Activated CD4-positive, alpha-beta memory T cell treated with anti-CD3 and anti-CD28 coated beads for 36 hours (primary cell): ENCODE measurements around the gene AP1S3. TPM values are rescaled to one million over a fixed set of nuclear protein-coding genes. Genes with fewer than 3 reads are reported as not detected.

Experiments used
- CTCF ChIA-PET: fragments of 350-600 bp; sonication (Branson Sonifier 250); formaldehyde crosslinking; loops from one replicate; lab custom pipeline; 2021; ENCODE audit warnings: antibody characterized with exemption, inconsistent platforms; lab: Charles Lee
- POLR2A ChIA-PET: fragments of 350-600 bp; sonication (Branson Sonifier 250); formaldehyde crosslinking; loops from one replicate; lab custom pipeline; 2021; ENCODE audit warnings: antibody characterized with exemption; lab: Charles Lee
- DNase-seq: peaks from one replicate; pipeline ENCODE4 v3.0.0-alpha.2; 2020
- H3K27ac Mint-ChIP-seq: one replicate; pipeline ENCODE4 v1.8.0; 2021; ENCODE audit warnings: mixed read lengths
- H3K27me3 Mint-ChIP-seq: one replicate; pipeline ENCODE4 v1.8.0; 2021; ENCODE audit warnings: mixed read lengths
- H3K36me3 Mint-ChIP-seq: one replicate; pipeline ENCODE4 v1.8.0; 2021; ENCODE audit warnings: mixed read lengths
- H3K4me1 Mint-ChIP-seq: one replicate; pipeline ENCODE4 v1.8.0; 2021; ENCODE audit warnings: low read depth, mixed read lengths
- H3K4me3 Mint-ChIP-seq: one replicate; pipeline ENCODE4 v1.8.0; 2021; ENCODE audit warnings: mild to moderate bottlenecking, mixed read lengths
- H3K9me3 Mint-ChIP-seq: one replicate; pipeline ENCODE4 v1.8.0; 2021; ENCODE audit warnings: mixed read lengths
- intact Hi-C: fragments of 100-400 bp; cut with micrococcal nuclease; formaldehyde crosslinking; loops from one replicate; pipeline ENCODE4 v1.15.1; 2023
- total RNA-seq, 2 experiments: library from RNA; stranded (reverse); gene quantifications; one replicate each; pipeline ENCODE4 v1.2.3, GENCODE V29; 2021

Gene AP1S3
- total RNA-seq, 2 experiments from 2014 or later = 10.1 to 12.1 TPM

DNA sequence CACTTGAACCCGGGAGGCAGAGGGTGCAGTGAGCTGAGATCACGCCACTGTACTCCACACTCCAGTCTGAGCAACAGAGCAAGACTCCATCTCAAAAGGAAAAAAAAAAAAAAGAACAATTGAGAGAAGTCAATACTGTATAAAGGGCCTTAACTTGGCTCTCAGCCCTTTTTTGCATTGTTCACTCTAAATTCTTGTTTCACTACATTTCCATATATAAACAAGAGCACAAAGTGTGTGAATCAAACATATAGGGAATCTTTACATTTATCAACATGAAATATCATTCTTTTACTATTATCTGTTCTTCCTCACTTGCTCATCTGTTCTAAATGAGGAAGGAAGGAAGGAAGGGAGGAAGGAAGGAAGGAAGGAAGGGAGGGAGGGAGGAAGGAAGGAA is 90.8 kb downstream of the AP1S3 start:
- H3K9me3 Mint-ChIP-seq = no peaks in the 10 kb centered on the region
- ChIA-PET CTCF (no interaction called here), POLR2A (no interaction called here)
- no peaks in the 10 kb centered on the region for H3K36me3 Mint-ChIP-seq
- no peak overlapping the region for H3K27ac Mint-ChIP-seq
- no peaks in the 10 kb centered on the region for H3K4me1 Mint-ChIP-seq
- peaks cover 8% of the 10 kb centered on the region for H3K27me3 Mint-ChIP-seq
- no peak for DNase-seq
- intact Hi-C loops = no loop called here
- no peak overlapping the region for H3K4me3 Mint-ChIP-seq

DNA sequence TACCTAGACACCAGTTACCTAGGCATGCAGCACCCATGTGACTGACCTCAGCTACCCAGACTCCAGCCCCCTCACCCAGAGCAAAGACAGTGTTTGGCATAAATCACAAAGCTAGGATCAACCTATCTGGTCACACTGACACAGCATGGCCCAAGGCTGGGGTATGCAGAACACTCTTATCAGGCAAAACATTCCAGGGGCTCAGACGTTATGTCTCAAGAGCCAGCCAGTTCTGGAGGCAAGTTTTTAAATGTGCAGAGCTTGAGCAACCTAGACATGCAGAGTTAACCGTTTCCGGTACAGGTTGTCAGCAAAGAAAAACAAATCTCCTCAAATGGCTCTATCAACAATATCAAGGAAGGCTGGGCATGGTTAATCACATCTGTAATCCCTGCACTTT is 92.8 kb downstream of the AP1S3 start:
- no peak for DNase-seq
- CTCF ChIA-PET = no interaction called here
- POLR2A ChIA-PET = no interaction called here
- Mint-ChIP-seq H3K36me3 (no peaks in the 10 kb centered on the region), H3K27me3 (peaks cover 4% of the 10 kb centered on the region), H3K9me3 (no peaks in the 10 kb centered on the region), H3K4me3 (no peak overlapping the region), H3K27ac (no peak overlapping the region), H3K4me1 (no peaks in the 10 kb centered on the region)
- intact Hi-C loops = no loop called here

DNA sequence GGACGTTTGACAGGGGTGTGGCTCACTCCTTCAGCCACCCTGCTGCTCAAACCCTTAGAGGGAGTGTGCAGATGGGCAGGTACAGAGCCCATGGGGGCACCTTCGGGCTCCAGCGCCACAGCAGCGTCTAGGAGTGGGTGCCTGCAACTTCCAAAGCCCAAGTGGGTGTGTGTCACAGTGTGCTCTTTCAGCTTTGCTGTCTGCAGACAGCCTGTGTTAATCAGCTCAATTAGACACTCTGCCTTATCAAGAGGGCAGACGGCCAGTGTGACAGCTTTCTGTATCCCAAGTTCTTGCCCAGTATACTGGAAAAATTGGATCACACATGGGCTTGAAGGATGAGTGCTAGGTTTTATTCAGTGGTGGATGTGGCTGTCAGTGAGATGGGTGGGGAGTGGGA is 96.7 kb downstream of the AP1S3 start:
- Mint-ChIP-seq H3K4me3 (no peak overlapping the region), H3K4me1 (no peaks in the 10 kb centered on the region), H3K36me3 (no peaks in the 10 kb centered on the region), H3K9me3 (no peaks in the 10 kb centered on the region), H3K27me3 (peaks cover 5% of the 10 kb centered on the region), H3K27ac (no peak overlapping the region)
- POLR2A ChIA-PET = no interaction called here
- intact Hi-C loops = no loop called here
- no peak for DNase-seq
- CTCF ChIA-PET = no interaction called here

DNA sequence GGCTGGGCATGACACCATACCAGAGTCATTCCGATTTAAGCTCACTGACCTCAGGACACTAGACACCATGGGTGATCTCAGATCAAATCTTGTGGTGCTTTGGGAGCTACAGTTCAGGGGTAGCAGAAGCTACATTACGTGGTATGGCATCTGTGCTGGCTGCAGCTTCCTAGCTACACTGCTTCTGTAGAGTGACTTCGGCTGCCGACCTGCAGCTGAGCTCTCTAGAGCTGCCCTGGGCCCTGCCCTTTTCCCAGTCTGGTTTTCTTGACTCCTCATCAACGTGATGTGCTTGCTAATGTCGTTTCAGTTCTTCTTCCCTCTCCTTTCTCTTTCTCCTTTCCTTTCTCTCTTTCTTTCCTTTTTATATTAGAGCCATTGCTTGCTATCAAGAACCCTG is 100.2 kb downstream of the AP1S3 start:
- no peak overlapping the region for H3K27ac Mint-ChIP-seq
- intact Hi-C loops = no loop called here
- H3K27me3 Mint-ChIP-seq = peaks cover 5% of the 10 kb centered on the region
- no peak overlapping the region for H3K4me3 Mint-ChIP-seq
- no peaks in the 10 kb centered on the region for H3K36me3 Mint-ChIP-seq
- CTCF ChIA-PET = no interaction called here
- DNase-seq = no peak
- POLR2A ChIA-PET = no interaction called here
- no peaks in the 10 kb centered on the region for H3K4me1 Mint-ChIP-seq
- H3K9me3 Mint-ChIP-seq = peaks cover 2% of the 10 kb centered on the region

DNA sequence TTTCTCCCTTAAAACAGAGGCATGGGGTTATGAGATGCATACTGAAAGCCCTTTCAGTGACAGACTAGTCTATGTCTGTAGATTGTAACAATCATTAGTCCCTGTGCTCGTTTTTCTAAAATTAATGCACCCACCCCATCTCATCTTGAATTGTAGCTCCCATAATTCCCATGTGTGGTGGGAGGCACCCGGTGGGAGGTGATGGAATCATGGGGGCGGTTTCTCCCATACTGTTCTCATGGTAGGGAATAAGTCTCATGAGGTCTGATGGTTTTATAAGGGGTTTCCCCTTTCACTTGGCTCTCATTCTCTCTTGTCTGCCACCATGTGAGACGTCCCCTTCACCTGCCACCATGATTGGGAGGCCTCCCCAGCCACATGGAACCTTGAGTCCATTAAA is 100.9 kb downstream of the AP1S3 start:
- ChIA-PET POLR2A (no interaction called here), CTCF (no interaction called here)
- Mint-ChIP-seq H3K4me1 (no peaks in the 10 kb centered on the region), H3K27me3 (peaks cover 5% of the 10 kb centered on the region), H3K36me3 (no peaks in the 10 kb centered on the region), H3K9me3 (peaks cover 2% of the 10 kb centered on the region), H3K27ac (no peak overlapping the region), H3K4me3 (no peak overlapping the region)
- intact Hi-C loops = no loop called here
- DNase-seq = no peak

DNA sequence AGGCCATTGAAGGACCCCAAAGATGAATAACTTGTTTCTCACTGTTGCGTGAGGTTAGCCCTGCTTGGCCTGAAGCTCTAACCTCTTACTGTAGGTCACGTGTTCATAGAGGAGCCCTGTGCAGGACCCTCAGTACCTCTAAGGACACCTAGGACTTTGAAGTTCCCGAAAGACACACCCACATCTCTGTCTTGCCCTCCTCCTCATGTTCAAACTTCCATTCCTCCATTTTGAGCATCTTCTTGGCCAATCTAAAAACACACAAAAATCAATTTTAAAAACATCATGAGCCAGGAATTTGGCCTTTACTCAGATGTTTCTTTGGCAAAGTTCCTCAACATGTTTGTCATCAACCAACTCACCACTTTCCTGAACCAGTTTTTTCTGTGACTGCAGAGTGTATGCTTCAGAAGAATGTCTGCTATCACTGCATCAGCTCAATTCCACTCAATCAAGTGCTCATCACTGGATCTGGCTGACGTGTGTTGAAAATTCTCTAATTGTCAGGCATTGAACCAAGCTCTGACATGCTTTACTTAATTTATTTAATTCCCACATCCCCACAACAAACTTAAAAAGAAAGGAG is 101.6 kb downstream of the AP1S3 start:
- peaks cover 5% of the 10 kb centered on the region for H3K27me3 Mint-ChIP-seq
- DNase-seq = no peak
- H3K27ac Mint-ChIP-seq = no peak overlapping the region
- ChIA-PET POLR2A (no interaction called here), CTCF (no interaction called here)
- no peaks in the 10 kb centered on the region for H3K36me3 Mint-ChIP-seq
- H3K4me1 Mint-ChIP-seq = no peaks in the 10 kb centered on the region
- peaks cover 2% of the 10 kb centered on the region for H3K9me3 Mint-ChIP-seq
- H3K4me3 Mint-ChIP-seq = no peak overlapping the region
- intact Hi-C loops = no loop called here

DNA sequence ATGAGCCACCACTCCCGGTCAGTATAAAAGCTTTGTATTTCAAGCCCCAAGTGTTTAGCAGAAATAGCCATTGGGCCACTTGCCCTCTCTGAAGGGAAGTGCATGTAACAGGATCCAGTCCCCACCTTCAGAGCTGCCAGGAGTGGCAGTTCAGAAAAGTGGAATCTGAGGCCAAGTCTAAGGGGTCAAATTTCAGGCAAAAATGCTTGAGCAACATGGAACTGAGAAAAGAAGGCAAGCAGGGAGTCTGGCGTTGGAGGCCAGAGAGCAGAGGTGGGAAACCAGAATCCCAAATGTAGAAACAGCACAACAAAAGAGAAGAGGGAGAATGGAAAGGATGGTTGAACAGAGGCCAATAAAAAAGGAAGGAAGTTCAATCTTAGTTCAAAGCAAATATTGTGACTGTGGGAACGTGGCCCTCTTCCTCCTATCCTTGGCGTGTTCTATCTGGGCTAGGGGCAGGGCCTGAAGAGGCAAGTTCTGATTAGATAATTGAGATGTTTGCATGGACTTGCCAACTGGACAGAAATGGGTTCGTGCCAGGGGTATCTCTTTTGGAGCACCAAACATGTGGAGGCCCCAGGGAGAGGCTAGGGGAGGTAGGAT is 102.2 kb downstream of the AP1S3 start:
- DNase-seq = no peak
- ChIA-PET POLR2A (no interaction called here), CTCF (no interaction called here)
- Mint-ChIP-seq H3K27ac (no peak overlapping the region), H3K4me3 (no peak overlapping the region), H3K4me1 (no peaks in the 10 kb centered on the region), H3K36me3 (no peaks in the 10 kb centered on the region), H3K9me3 (peaks cover 2% of the 10 kb centered on the region), H3K27me3 (peaks cover 5% of the 10 kb centered on the region)
- intact Hi-C loops = no loop called here

DNA sequence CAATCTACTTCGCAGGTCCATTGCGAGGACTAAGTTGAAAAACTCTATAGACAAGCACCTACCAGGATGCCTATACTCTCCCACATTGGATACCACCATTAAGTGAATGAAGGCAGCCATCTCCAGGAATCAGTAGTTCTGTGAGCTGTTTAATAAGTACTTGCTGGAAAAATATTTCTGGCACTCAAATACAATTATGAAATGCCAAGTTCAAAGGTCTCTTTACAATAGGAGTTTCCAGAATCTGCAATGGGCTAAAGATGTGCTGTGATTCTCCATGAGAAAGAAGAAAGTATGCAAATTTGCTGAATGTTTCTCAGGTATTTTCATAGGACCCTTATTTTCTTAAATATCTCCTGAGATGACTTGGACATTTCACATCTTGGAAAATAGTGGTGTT is 103.0 kb downstream of the AP1S3 start:
- ChIA-PET POLR2A (no interaction called here), CTCF (interaction anchor here (1.0 kb wide), 1 partner anchor 236 kb away, joined by 3 read pairs; no protein-coding TSS in a partner anchor)
- Mint-ChIP-seq H3K27me3 (peaks cover 5% of the 10 kb centered on the region), H3K9me3 (peaks cover 2% of the 10 kb centered on the region), H3K27ac (no peak overlapping the region), H3K4me1 (no peaks in the 10 kb centered on the region), H3K4me3 (no peak overlapping the region), H3K36me3 (no peaks in the 10 kb centered on the region)
- no peak for DNase-seq
- intact Hi-C loops = no loop called here

DNA sequence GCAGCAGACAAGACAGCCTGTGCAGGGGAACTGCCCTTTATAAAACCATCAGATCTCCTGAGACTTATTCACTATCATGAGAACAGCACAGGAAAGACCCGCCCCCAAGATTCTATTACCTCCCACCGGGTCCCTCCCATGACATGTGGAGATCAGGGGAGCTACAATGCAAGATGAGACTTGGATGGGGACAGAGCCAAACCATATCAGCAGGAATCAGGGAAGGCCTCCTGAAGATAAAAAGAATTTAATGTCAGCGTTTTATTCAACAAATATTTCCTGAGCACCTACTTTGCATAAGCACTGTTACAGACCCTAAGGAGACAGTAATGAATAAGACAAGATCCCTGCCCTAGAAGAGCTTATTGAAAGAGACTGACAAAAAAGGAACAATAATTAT is 105.0 kb downstream of the AP1S3 start:
- POLR2A ChIA-PET = no interaction called here
- no peaks in the 10 kb centered on the region for H3K4me1 Mint-ChIP-seq
- CTCF ChIA-PET = no interaction called here
- H3K27ac Mint-ChIP-seq = no peak overlapping the region
- no peaks in the 10 kb centered on the region for H3K36me3 Mint-ChIP-seq
- no peak for DNase-seq
- no peak overlapping the region for H3K4me3 Mint-ChIP-seq
- no peaks in the 10 kb centered on the region for H3K27me3 Mint-ChIP-seq
- peaks cover 2% of the 10 kb centered on the region for H3K9me3 Mint-ChIP-seq
- intact Hi-C loops = no loop called here

DNA sequence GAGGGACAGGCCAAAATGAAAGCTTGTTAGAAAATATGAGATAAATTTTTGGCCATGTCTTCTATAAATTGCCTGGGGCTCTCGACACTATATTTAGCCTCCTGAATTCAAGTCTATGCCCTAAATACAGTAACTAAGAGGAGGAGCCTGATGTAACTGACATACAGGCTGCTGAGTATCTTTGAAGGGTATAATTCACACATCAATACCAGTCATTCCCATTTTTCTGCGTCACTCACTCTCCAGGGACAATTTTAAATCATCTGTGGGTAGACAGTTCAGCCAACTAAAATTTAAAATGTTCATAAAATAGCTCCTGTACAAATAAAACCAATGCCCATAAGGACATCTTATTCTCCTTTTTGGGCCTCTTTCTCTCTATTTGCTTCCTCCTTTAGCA is 105.9 kb downstream of the AP1S3 start:
- Mint-ChIP-seq H3K4me1 (no peaks in the 10 kb centered on the region), H3K4me3 (no peak overlapping the region), H3K36me3 (no peaks in the 10 kb centered on the region), H3K9me3 (peaks cover 2% of the 10 kb centered on the region), H3K27ac (no peak overlapping the region), H3K27me3 (no peaks in the 10 kb centered on the region)
- intact Hi-C loops = no loop called here
- ChIA-PET CTCF (no interaction called here), POLR2A (no interaction called here)
- DNase-seq = no peak

DNA sequence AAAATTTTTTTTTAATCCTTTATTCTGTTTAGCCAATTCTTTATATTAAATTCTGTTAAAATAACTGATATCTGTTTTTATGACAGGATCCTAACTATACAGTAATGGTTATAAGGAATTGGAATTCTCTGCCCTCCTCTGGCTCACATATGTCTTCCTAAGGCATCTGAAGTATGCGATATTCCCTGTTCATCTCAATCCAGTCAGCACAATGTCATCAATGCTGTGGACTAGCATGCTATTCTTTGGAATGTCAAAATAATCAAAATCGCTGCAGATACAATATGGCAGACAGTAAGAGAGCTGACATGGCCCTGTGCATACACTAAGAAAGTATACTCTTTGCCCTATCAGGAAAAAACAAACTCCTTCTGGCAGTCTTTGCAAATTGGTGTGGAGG is 107.6 kb downstream of the AP1S3 start:
- intact Hi-C loops = loop anchor here (5.0 to 10.0 kb wide), 2 partner anchors 33 to 105 kb away; partner anchors contain the start of gene AP1S3
- POLR2A ChIA-PET = no interaction called here
- Mint-ChIP-seq H3K36me3 (no peaks in the 10 kb centered on the region), H3K27me3 (no peaks in the 10 kb centered on the region), H3K27ac (no peak overlapping the region), H3K9me3 (peaks cover 2% of the 10 kb centered on the region), H3K4me3 (no peak overlapping the region), H3K4me1 (no peaks in the 10 kb centered on the region)
- CTCF ChIA-PET = interaction anchor here (1.1 kb wide), 1 partner anchor 66 kb away, joined by 3 read pairs; no protein-coding TSS in a partner anchor
- DNase-seq = no peak

DNA sequence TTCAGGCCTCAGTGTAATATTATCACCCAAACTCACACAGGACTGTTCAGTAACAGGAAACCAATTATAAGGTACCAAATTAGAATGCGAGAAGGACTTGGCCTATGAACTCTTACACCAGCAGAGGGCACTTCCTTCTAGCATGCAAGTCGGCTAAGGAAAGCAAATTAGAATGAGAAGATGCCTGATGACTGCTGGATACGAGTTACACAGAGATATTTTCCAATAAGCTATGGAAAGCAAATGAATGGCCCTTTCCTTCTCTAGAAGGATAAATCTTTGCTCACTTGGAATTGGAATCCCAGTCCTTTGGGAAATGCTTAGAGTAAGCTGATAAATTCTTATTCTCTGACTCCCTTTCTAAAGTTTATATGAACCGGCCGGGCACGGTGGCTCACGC is 109.8 kb downstream of the AP1S3 start:
- POLR2A ChIA-PET = no interaction called here
- peak; percentile 25 for DNase-seq
- H3K4me3 Mint-ChIP-seq = no peak overlapping the region
- H3K4me1 Mint-ChIP-seq = no peaks in the 10 kb centered on the region
- no peaks in the 10 kb centered on the region for H3K36me3 Mint-ChIP-seq
- H3K27me3 Mint-ChIP-seq = peaks cover 2% of the 10 kb centered on the region
- no peaks in the 10 kb centered on the region for H3K9me3 Mint-ChIP-seq
- H3K27ac Mint-ChIP-seq = no peak overlapping the region
- CTCF ChIA-PET = interaction anchor here (0.7 to 1.7 kb wide), 7 partner anchors 12 to 557 kb away, joined by 3 to 5 read pairs (median 4); partner anchors contain the start of gene AP1S3
- intact Hi-C loops = loop anchor here (2.0 to 10.0 kb wide), 3 partner anchors 35 to 107 kb away; partner anchors contain the start of gene AP1S3
